ENCODE measurements around the gene RAD51. TPM values are rescaled to one million over a fixed set of nuclear protein-coding genes. Genes with fewer than 3 reads are reported as not detected.

Gene RAD51
- total RNA-seq, 1 experiment from 2014 or later = 22.5 TPM

DNA sequence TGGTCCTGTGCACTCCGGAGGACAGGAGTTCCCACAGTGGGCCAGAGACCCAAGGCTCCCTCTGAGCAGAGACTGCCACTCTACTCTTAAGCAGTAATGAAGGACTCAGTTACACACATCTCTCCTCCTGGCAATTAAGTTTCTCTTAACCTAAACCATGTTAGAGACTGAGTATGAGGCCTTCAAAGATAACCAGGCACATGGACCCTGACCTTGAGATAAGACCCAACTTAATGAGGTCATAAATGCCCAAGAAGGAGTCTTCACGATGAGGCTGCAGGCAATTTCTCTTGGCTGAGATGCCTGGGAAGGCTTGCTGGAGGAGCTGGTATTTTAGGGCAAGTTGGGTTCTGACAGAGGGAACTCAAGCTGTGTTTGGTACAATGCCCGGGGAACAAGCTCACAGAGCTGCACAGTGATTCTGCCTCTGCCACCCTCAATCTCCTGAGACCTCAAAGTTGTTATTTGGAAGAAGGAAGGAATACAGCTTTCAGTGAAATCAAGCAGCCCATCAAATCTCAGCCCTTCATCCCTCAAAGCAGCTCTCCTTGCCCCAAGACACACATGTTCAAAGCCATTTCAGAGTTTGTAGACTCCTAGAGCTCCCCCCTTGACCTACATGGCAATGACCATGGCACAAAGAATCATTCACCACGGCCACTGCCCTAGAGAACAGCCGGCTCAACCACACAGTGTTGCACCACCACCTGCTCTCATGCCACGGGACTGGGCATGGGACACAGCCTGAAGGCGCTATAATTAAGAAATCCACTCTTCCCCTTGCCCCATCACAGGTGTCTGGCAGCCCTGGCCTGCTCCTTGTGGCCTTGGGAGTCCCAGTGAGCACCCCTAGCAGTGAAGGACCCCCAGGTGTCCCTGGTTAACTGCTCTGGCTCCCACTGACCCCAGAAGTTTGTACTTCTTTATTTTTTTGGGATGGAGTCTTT is 53.0 kb downstream of the RAD51 start:
- Histone ChIP-seq H3K4me2 (no peak overlapping the region), H3K9me3 (ENCODE audit: insufficient read depth, low read depth) (no peaks in the 10 kb centered on the region), H4K20me1 (ENCODE audit: insufficient read depth) (no peaks in the 10 kb centered on the region), H3K27ac (no peak overlapping the region), H3K36me3 (ENCODE audit: low read depth) (no peaks in the 10 kb centered on the region), H3K9me2 (ENCODE audit: insufficient read depth) (no peaks in the 10 kb centered on the region), H3K27me3 (ENCODE audit: insufficient read depth, low read depth) (no peaks in the 10 kb centered on the region), H3K4me3 (no peak overlapping the region), H2AFZ (no peak overlapping the region), H3F3A (ENCODE audit: insufficient read depth, low read depth) (peaks cover 9% of the 10 kb centered on the region; the same call in 1 of the 2 replicates), H3K4me1 (replicated peaks; ENCODE audit: insufficient read depth) (no peaks in the 10 kb centered on the region), H3K79me2 (ENCODE audit: low read depth) (0 out of 2 replicates have a peak, but pooled peaks cover 5% of the 10 kb centered on the region)
- no peak for DNase-seq
- intact Hi-C loops (cut with micrococcal nuclease; ENCODE audit: unreplicated experiment) = no loop called here
- TF ChIP-seq EZH2 (IDR thresholded peaks at IDR 0.05; ENCODE audit: low read depth) = no peak
- TF ChIP-seq CTCF (conservative IDR thresholded peaks at IDR 0.05) = no peak
- no TSS peak for BruUV-seq (replicated peaks)
- POLR2A ChIA-PET (ENCODE audit: unreplicated experiment) = interaction anchor here (0.6 kb wide), 1 partner anchor 393 kb away, joined by 3 read pairs; no protein-coding TSS in a partner anchor
- CTCF ChIA-PET = interaction anchor here (0.5 to 1.1 kb wide), 2 partner anchors 35 to 1314 kb away, joined by 7 to 8 read pairs; no protein-coding TSS in a partner anchor

DNA sequence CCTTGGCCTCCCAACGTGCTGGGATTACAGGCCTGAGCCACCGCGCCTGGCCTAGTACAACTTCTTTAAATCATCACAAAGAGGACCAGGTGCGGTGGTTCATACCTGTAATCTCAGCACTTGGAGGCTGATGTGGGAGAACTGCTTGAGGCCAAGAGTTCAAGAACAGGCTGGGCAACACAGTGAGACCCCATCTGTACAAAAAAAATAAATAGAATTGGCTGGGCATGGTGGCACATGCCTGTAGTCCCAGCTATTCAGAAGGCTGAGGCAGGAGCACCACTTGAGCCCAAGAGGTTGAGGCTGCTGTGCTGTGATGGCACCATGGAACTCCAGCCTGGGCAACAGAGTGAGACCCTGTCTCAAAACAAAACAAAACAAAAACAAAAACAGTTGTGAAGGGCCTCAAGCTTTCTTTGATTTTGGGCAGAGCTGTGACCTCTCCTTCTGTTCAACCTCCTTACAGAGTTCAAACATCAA is 54.2 kb downstream of the RAD51 start:
- H3F3A ChIP-seq (ENCODE audit: insufficient read depth, low read depth) = peaks cover 9% of the 10 kb centered on the region; the same call in 1 of the 2 replicates
- no peak overlapping the region for H2AFZ ChIP-seq
- no peak overlapping the region for H3K27ac ChIP-seq
- DNase-seq = no peak
- H3K9me2 ChIP-seq (ENCODE audit: insufficient read depth) = no peaks in the 10 kb centered on the region
- no peaks in the 10 kb centered on the region for H3K9me3 ChIP-seq (ENCODE audit: insufficient read depth, low read depth)
- H3K27me3 ChIP-seq (ENCODE audit: insufficient read depth, low read depth) = no peaks in the 10 kb centered on the region
- peaks cover 7% of the 10 kb centered on the region; the same call in 1 of the 2 replicates for H3K4me1 ChIP-seq (replicated peaks; ENCODE audit: insufficient read depth)
- no peaks in the 10 kb centered on the region for H3K36me3 ChIP-seq (ENCODE audit: low read depth)
- no peaks in the 10 kb centered on the region for H4K20me1 ChIP-seq (ENCODE audit: insufficient read depth)
- intact Hi-C loops (cut with micrococcal nuclease; ENCODE audit: unreplicated experiment) = no loop called here
- TF ChIP-seq CTCF (conservative IDR thresholded peaks at IDR 0.05) = no peak
- no peak for TF ChIP-seq EZH2 (IDR thresholded peaks at IDR 0.05; ENCODE audit: low read depth)
- no peak overlapping the region for H3K4me3 ChIP-seq
- no peak overlapping the region for H3K4me2 ChIP-seq
- CTCF ChIA-PET = no interaction called here
- BruUV-seq (replicated peaks) = no TSS peak
- POLR2A ChIA-PET (ENCODE audit: unreplicated experiment) = no interaction called here
- H3K79me2 ChIP-seq (ENCODE audit: low read depth) = 0 out of 2 replicates have a peak, but pooled peaks cover 15% of the 10 kb centered on the region

DNA sequence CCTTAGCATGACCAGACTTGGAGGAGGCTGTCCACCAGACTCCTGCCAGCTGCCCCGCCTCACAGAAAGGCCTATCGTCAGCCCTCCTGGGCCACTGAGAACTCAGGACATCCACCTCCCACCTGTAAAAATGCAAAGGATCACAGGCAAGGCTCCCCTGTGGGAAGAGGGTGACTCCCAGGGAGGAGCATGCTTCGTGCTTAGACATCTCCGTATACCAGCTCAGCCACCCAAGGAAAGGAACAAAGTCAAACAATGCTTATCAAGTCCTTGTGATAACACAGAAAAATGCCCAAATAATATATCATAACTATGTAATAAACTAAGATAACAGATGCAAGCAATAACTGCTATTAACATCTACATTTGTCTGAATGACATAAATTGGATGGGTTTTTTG is 55.9 kb downstream of the RAD51 start:
- CTCF ChIA-PET = no interaction called here
- peaks cover 10% of the 10 kb centered on the region; the same call in 1 of the 2 replicates for H3K4me1 ChIP-seq (replicated peaks; ENCODE audit: insufficient read depth)
- intact Hi-C loops (cut with micrococcal nuclease; ENCODE audit: unreplicated experiment) = no loop called here
- POLR2A ChIA-PET (ENCODE audit: unreplicated experiment) = interaction anchor here (0.6 kb wide), 1 partner anchor 56 kb away, joined by 3 read pairs; the partner anchor contains the start of gene RAD51
- no peak overlapping the region for H2AFZ ChIP-seq
- peaks cover 9% of the 10 kb centered on the region; the same call in 1 of the 2 replicates for H3F3A ChIP-seq (ENCODE audit: insufficient read depth, low read depth)
- BruUV-seq (replicated peaks) = no TSS peak
- H3K9me2 ChIP-seq (ENCODE audit: insufficient read depth) = no peaks in the 10 kb centered on the region
- H3K27ac ChIP-seq = no peak overlapping the region
- no peak for DNase-seq
- H3K9me3 ChIP-seq (ENCODE audit: insufficient read depth, low read depth) = no peaks in the 10 kb centered on the region
- no peaks in the 10 kb centered on the region for H3K27me3 ChIP-seq (ENCODE audit: insufficient read depth, low read depth)
- H3K4me3 ChIP-seq = no peak overlapping the region
- TF ChIP-seq CTCF (conservative IDR thresholded peaks at IDR 0.05) = no peak
- no peak for TF ChIP-seq EZH2 (IDR thresholded peaks at IDR 0.05; ENCODE audit: low read depth)
- H4K20me1 ChIP-seq (ENCODE audit: insufficient read depth) = no peaks in the 10 kb centered on the region
- no peak overlapping the region for H3K4me2 ChIP-seq
- no peaks in the 10 kb centered on the region for H3K36me3 ChIP-seq (ENCODE audit: low read depth)
- H3K79me2 ChIP-seq (ENCODE audit: low read depth) = 0 out of 2 replicates have a peak, but pooled peaks cover 17% of the 10 kb centered on the region

Measured in PC-9 (cell line).